HCT116 (cell line): ENCODE data around the gene FABP1. TPM values are rescaled to one million over a fixed set of nuclear protein-coding genes. Genes with fewer than 3 reads are reported as not detected.

Source experiments
- ATAC-seq: fragments of 200-7000 bp; cut with Tn5 transposase; 2 replicates; pipeline ENCODE4 v1.9.1; 2020; ENCODE audit warnings: mild to moderate bottlenecking, moderate library complexity
- BruUV-seq: library from RNA; stranded (reverse); fragments of 400-500 nt; replicated peaks from 2 replicates; lab custom pipeline; 2021; lab: Mats Ljungman, UMichigan
- CTCF ChIA-PET: fragments of 300-600 bp; sonication (Branson Sonifier 250); formaldehyde crosslinking; loops from one replicate; lab custom pipeline; 2021; ENCODE audit warnings: antibody characterized with exemption; lab: Charles Lee
- POLR2A ChIA-PET: fragments of 300-600, 350-600 bp; sonication (Branson Sonifier 250); formaldehyde crosslinking; loops from one replicate; lab custom pipeline; 2021; ENCODE audit warnings: antibody characterized with exemption; lab: Charles Lee
- RAD21 ChIA-PET, 2 experiments: fragments of 300-600 bp; sonication (Branson Sonifier 250); formaldehyde crosslinking; loops; one replicate each; lab custom pipeline; 2023; ENCODE audit warnings: low total read pairs in 2 of 2; ENCODE audit not compliant: uncharacterized antibody in 2 of 2, unreplicated experiment in 2 of 2, low non-redundant PET in 1 of 2; lab: Charles Lee
- DNase-seq: peaks from one replicate; pipeline ENCODE4 v3.0.0-alpha.2; 2010; ENCODE audit warnings: low read depth, low spot score
- H2AFZ ChIP-seq: fragments of 200-600 bp; shearing (Covaris generic), sonication (generic); 2 replicates; pipeline ENCODE4 v1.6.1; 2017; ENCODE audit warnings: low read depth, mixed run types, mixed read lengths, antibody characterized with exemption, low read length; ENCODE audit not compliant: poor library complexity, severe bottlenecking
- H3K27ac ChIP-seq: 2 replicates; pipeline ENCODE4 v1.5.1; 2012; ENCODE audit warnings: low read depth, low read length
- H3K27me3 ChIP-seq: fragments of 200-600 bp; sonication (generic); 2 replicates; pipeline ENCODE4 v1.6.1; 2016; ENCODE audit warnings: mixed run types, low read length, mixed read lengths; ENCODE audit not compliant: insufficient read depth
- H3K36me3 ChIP-seq, 2 experiments: fragments of 200-500 bp in 1 of 2; fragments of 200-600 bp in 1 of 2; sonication (Bioruptor generic) in 1 of 2; sonication (generic) in 1 of 2; 2 replicates each; pipeline versions ENCODE4 v1.5.1 to v1.6.1; 2014 to 2016; ENCODE audit warnings: low read length in 2 of 2, inconsistent platforms in 1 of 2, mixed read lengths in 1 of 2, mixed run types in 1 of 2; ENCODE audit not compliant: insufficient read depth in 2 of 2, control insufficient read depth in 1 of 2
- H3K4me1 ChIP-seq, 2 experiments: fragments of 200-600 bp in 1 of 2; sonication (generic) in 1 of 2; 2 replicates each; pipeline versions ENCODE4 v1.5.1 to v1.6.1; 2012 to 2017; ENCODE audit warnings: low read length in 2 of 2, inconsistent platforms in 1 of 2, mild to moderate bottlenecking in 1 of 2, mixed read lengths in 1 of 2, mixed run types in 1 of 2, moderate library complexity in 1 of 2; ENCODE audit not compliant: insufficient read depth in 2 of 2, control insufficient read depth in 1 of 2
- H3K4me2 ChIP-seq: fragments of 200-600 bp; sonication (generic); 2 replicates; pipeline ENCODE4 v1.6.1; 2017; ENCODE audit warnings: mixed run types, low read length, mixed read lengths
- H3K4me3 ChIP-seq, 2 experiments: fragments of 200-600 bp in 1 of 2; sonication (generic) in 1 of 2; replicated peaks in 1 of 2; 2 replicates each; pipeline ENCODE4 v1.5.1; 2011 to 2016; ENCODE audit warnings: low read length in 2 of 2, control low read depth in 1 of 2, low read depth in 1 of 2, mild to moderate bottlenecking in 1 of 2, mixed read lengths in 1 of 2, mixed run types in 1 of 2
- H3K79me2 ChIP-seq: fragments of 200-600 bp; sonication (generic); 2 replicates; pipeline ENCODE4 v1.6.1; 2017; ENCODE audit warnings: mild to moderate bottlenecking, mixed run types, low read length, moderate library complexity, mixed read lengths; ENCODE audit not compliant: insufficient read depth
- H3K9ac ChIP-seq: fragments of 200-600 bp; sonication (generic); 2 replicates; pipeline ENCODE4 v1.6.1; 2016; ENCODE audit warnings: low read length, mixed read lengths
- H3K9me2 ChIP-seq: fragments of 200-600 bp; sonication (generic), shearing (Covaris generic); 2 replicates; pipeline ENCODE4 v1.6.1; 2017; ENCODE audit warnings: mixed run types, mild to moderate bottlenecking, moderate library complexity; ENCODE audit not compliant: insufficient read depth
- H3K9me3 ChIP-seq, 2 experiments: fragments of 200-500 bp in 1 of 2; fragments of 200-600 bp in 1 of 2; sonication (Bioruptor generic) in 1 of 2; sonication (generic) in 1 of 2; 2 replicates each; pipeline ENCODE4 v1.6.1; 2014 to 2017; ENCODE audit warnings: low read length in 2 of 2, mixed read lengths in 2 of 2, inconsistent platforms in 1 of 2, low read depth in 1 of 2, mild to moderate bottlenecking in 1 of 2, mixed run types in 1 of 2, moderate library complexity in 1 of 2; ENCODE audit not compliant: control insufficient read depth in 1 of 2, insufficient read depth in 1 of 2
- H4K20me1 ChIP-seq: fragments of 200-600 bp; sonication (generic), shearing (Covaris generic); 2 replicates; pipeline ENCODE4 v1.6.1; 2017; ENCODE audit warnings: mixed run types, mild to moderate bottlenecking, moderate library complexity; ENCODE audit not compliant: insufficient read depth
- SIN3A ChIP-seq: IDR thresholded peaks from 2 replicates; pipeline ENCODE4 v1.6.1; 2012; ENCODE audit warnings: low read depth
- intact Hi-C: fragments of 100-400 bp; cut with micrococcal nuclease; formaldehyde crosslinking; loops from 2 replicates; pipeline ENCODE4 v1.10.0; 2022
- microRNA-seq: library from miRNA; unstranded; fragments of <30 nt; microRNA quantifications from one replicate; pipeline ENCODE4, GENCODE V29; 2016; ENCODE audit warnings: borderline number of aligned reads
- total RNA-seq: library from RNA; stranded (reverse); gene quantifications from one replicate; pipeline ENCODE4 v1.2.1, GENCODE V29; 2021; ENCODE audit not compliant: unreplicated experiment

Gene FABP1
- total RNA-seq, 1 experiment from 2014 or later: 0.61 TPM

DNA sequence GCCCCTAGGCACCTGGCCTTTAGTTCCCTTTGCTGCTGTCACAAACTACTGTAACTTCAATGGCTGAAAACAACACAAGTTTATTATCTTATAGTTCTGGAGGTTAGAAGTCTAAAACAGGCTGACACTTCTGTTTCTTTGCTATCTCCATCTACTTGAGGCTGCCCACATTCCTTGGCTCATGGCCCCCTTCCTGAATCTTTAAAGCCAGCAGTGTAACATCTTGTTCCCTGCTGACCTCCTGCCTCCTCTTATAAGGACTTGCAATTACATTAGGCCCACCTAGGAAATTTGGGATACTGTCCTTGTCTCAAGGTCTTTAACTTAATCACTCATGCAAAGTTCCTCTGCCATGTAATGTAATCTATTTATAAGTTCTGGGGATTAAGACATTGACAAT is 53.7 kb downstream of the FABP1 start:
- no peak overlapping the region for H3K27ac ChIP-seq
- no peaks in the 10 kb centered on the region for H3K36me3 ChIP-seq
- POLR2A ChIA-PET: no interaction called here
- RAD21 ChIA-PET: no interaction called here
- no peaks in the 10 kb centered on the region for H3K9me2 ChIP-seq
- H4K20me1 ChIP-seq: no peaks in the 10 kb centered on the region
- CTCF ChIA-PET: interaction anchor here (1.0 kb wide), 1 partner anchor 14 kb away, joined by 5 read pairs; no protein-coding TSS in a partner anchor
- H2AFZ ChIP-seq: no peak overlapping the region
- TF ChIP-seq SIN3A: no peak
- H3K27me3 ChIP-seq: no peaks in the 10 kb centered on the region
- intact Hi-C loops: no loop called here
- DNase-seq (no peak), ATAC-seq (no peak)
- BruUV-seq: no TSS peak
- H3K79me2 ChIP-seq: no peaks in the 10 kb centered on the region
- H3K9ac ChIP-seq: no peak overlapping the region
- H3K9me3 ChIP-seq: no peaks in the 10 kb centered on the region
- H3K4me2 ChIP-seq: no peak overlapping the region
- H3K4me3 ChIP-seq: no peak overlapping the region
- peaks cover 0 to 5% of the 10 kb centered on the region in 2 experiments; a peak in 2 of 4 replicates for H3K4me1 ChIP-seq

Small RNA genes within 50 kb of the gene (microRNA-seq; reads per million reads assigned to microRNA genes)
- gene MIR4780: not detected

Other genes starting within 250 kb of the FABP1 start
- gene RNU2-63P, start 111.5 kb downstream of the FABP1 start, total RNA-seq: 7.4 TPM
- gene KRCC1, start 72.3 kb downstream of the FABP1 start, total RNA-seq: 5.8 TPM
- not detected for gene SMYD1, start 60.2 kb downstream of the FABP1 start, total RNA-seq
- gene THNSL2, start 42.3 kb upstream of the FABP1 start, total RNA-seq: not detected